ENCODE measurements around the gene CD177.
"Not testable (repeated sequence)": the region's sequence is repeated elsewhere in the genome, so short reads cannot be mapped to it uniquely, and the experiment has no call there.

Gene CD177

DNA sequence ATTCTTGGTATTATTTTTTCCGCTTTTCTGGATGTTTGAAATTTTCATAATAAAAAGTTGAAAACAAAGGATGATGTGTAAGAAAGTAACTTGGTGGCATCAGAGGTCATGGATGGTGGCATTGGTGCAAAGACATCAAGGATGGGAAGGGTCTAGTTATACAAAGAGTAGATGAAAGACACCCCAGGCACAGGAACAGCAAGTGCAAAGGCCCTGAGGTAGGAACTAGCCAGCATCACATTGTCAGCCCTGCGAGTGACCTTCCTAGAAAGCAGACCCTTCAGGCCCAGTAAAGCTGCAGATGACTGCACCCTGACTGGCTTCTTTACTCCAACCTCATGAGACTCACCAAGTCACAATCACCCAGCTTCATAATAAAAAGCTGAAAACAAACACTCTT lies 17.0 kb upstream of the CD177 start:
- DNase-seq: not testable (repeated sequence)

GRCh38 chr19:43337737-43338136 lies 15.7 kb upstream of the CD177 start:
- DNase-seq: no peak

DNA sequence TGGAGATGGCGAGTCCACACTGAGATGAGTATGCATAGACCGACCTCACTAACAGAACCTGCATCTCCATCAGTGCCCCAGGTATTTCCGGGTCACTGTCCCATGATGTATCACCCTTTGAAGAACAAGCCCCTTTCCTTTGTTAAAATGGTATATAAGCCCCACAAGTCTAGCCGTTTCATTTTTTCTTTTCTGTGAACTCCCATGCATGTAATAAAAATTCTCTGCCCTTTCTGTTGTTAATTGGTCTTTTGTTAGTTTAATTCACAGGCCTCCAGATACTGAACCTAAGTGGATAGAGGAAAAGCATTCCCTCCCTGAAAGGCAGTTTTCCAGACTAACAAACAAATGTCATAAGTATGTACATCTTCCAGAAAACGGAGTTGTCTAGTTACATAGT lies 15.0 kb upstream of the CD177 start:
- DNase-seq: no peak

DNA sequence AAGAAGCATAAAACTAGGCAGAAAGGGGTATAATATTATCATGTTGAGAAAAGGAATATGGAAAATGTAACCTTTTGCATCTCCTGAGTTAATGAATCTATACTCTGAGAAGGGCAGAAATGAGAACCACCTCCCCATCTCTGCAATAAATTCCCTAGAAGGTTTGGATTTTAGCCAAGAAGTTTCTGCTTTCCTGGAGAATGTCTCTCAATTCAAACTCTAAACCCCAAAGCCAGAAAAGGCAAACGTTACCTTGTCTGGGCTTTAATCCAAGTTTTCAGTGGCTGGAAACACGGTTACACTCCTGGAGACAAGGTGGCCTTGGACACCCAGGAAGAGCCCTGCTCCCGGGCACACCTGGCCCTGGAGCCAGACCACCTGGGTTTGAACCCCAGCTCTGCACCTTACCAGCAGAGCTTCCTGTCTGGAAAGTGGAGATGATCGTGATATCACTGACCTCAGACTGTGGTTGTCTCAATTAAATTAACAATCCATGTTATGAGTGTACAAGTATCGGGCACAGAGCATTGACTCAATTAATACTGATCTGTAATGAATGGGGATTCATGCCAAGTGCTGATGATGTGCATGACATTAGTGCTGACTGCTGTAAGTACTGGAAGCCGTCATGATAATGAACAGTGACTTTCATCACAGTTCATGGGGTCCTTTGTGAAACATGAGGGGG lies 14.1 kb upstream of the CD177 start:
- not testable (repeated sequence) for DNase-seq

GRCh38 chr19:43340101-43340500 lies 13.4 kb upstream of the CD177 start:
- DNase-seq: not testable (repeated sequence)

DNA sequence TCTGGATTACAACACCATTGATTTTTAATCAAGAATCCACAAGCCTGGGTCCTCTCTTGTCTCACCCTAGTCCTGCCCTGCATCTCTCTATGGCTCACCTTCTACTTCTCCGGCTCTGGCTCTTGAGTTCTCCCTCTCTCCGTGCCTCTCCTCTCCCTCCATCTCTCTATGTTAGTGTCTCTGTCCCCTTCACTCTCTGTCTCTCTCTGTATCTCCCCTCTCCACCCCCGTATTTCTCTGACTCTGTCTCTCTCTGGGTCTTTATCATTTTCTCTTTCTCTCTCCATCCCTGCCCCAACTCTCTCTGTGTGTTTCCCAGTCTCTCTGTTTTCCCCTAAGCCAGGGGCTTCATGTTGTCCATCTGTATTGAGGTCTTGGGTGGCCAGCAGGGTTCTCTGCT lies 12.4 kb upstream of the CD177 start:
- not testable (repeated sequence) for DNase-seq

DNA sequence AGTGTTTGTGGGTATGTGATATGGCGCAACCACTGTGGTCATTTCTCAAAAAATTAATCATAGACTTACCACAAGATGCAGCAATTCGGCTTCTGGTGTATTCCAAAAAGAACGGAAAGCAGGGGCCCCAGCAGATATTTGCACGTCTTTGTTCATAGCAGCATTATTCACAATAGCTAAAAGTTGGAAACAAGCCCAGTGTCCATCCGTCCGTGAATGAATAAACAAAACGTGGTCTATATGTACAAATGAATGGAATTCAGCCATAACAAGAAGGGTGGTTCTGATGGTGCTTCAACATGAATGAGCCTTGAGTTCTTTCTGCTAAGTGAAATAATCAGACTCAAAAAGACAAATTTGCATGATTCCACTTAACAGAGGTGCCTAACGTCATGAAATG lies 11.4 kb upstream of the CD177 start:
- DNase-seq: peak; percentile 76 to 81

- DNase-seq: not testable (repeated sequence)
Measured at GRCh38 chr19:43344347-43344925, 9.1 kb upstream of the CD177 start.

- DNase-seq: not testable (repeated sequence)
Measured at GRCh38 chr19:43349813-43350212, 3.7 kb upstream of the CD177 start.

GRCh38 chr19:43351998-43352746 lies 1.3 kb upstream of the CD177 start:
- DNase-seq: no peak

GRCh38 chr19:43354305-43354627 lies 780 bp downstream of the CD177 start:
- DNase-seq: no peak

DNA sequence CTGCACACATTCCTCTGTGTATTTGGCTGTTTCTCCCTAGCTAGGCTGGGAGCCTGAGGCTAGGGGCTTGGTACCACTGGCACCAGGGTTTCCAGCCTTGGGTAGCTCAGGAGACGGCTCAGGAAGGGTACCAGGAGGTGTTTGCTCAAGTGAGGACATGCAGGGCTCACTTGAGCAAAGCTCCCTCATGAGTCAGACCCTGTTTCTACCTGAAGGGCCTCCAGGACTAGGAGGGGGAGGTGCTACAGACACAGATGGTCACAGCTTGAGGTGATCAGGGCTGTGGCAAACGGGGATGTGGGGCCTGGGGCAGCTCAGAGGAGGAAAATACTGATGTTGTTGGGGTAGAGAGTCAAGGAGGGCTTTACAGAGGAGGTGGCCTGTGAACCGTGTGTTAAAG lies 3.3 kb downstream of the CD177 start:
- not testable (repeated sequence) for DNase-seq

DNA sequence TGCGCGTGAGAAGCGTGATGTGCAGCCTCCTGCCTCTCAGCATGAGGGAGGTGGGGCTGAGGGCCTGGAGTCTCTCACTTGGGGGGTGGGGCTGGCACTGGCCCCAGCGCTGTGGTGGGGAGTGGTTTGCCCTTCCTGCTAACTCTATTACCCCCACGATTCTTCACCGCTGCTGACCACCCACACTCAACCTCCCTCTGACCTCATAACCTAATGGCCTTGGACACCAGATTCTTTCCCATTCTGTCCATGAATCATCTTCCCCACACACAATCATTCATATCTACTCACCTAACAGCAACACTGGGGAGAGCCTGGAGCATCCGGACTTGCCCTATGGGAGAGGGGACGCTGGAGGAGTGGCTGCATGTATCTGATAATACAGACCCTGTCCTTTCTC lies 8.7 kb downstream of the CD177 start:
- no peak for DNase-seq

DNA sequence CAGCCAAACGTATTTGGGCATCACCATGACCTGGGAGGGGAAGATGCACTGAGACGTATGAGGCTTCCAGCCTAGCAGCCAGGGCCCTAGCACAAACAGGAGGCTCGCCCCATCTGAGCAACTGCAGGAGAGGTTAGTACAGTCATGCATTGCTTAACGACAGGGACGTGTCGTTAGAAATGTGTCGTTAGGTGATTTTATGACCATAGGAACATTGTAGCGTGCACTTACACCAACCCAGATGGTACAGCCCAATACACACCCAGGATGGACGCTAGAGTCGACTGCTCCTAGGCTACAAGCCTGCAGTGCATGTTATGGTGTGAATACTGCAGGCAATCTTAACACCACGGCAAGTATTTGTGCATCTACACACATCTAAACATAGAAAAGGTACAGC lies 9.3 kb downstream of the CD177 start:
- no peak for DNase-seq

DNA sequence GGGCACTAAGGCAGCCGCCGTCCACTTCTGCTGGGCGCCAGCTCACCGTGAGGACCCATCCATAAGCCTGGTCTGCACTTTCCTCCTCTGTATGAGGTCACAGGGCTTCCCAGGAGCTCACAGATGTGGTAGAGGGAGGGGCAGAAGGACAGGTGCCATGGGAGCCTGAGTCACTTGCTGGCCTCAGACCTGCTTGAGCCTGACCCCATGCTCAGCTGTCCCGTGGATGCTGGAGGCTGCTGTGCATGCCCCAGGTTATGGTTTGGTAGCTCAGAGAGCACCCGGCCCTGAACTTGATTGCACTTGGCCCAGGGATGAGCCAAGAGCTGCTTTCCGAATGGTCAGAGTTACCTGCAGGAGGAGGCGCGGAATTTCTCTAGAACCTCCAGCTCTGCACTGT lies 12.2 kb downstream of the CD177 start:
- not testable (repeated sequence) for DNase-seq

DNA sequence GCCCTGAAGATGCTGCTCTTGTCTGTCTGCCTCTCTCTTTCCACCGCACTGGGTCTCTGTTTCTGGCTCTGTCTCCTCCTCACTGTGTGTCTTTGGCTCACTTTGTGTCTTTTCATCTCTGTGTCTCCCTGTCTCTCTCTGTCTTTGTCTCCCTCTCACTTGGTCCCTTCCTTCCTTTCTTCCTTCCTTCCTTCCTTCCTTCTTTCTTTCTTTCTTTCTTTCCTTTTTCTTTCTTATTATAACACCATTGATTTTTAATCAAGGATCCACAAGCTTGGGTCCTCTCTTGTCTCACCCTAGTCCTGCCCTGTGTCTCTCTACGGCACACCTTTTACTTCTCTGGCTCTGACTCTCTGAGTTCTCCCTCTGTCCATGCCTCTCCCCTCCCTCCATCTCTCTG lies 14.3 kb downstream of the CD177 start:
- DNase-seq: no peak

GRCh38 chr19:43368897-43369296 lies 15.4 kb downstream of the CD177 start:
- peak in 1 of 2 experiments; percentile 46 for DNase-seq

GRCh38 chr19:43371909-43372308 lies 18.4 kb downstream of the CD177 start:
- DNase-seq: no peak

DNA sequence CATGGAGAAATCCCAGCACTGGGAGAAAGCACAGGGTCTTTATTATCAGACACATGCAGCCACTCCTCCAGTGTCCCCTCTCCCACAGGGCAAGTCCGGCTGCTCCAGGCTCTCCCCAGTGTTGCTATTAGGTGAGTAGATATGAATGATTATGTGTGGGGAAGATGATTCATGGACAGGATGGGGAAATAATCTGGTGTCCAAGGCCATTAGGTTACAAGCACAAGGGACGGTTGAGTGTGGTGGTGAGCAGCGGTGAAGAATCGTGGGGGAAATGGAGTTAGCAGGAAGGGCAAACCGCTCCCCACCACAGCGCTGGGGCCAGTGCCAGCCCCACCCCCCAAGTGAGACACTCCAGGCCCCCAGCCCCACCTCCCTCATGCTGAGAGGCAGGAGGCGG lies 19.0 kb downstream of the CD177 start:
- no peak for DNase-seq

DNA sequence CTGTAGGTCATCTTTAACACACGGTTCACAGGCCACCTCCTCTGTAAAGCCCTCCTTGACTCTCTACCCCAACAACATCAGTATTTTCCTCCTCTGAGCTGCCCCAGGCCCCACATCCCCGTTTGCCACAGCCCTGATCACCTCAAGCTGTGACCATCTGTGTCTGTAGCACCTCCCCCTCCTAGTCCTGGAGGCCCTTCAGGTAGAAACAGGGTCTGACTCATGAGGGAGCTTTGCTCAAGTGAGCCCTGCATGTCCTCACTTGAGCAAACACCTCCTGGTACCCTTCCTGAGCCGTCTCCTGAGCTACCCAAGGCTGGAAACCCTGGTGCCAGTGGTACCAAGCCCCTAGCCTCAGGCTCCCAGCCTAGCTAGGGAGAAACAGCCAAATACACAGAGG lies 24.1 kb downstream of the CD177 start:
- DNase-seq: not testable (repeated sequence)

GRCh38 chr19:43380008-43380407 lies 26.5 kb downstream of the CD177 start:
- no peak for DNase-seq

DNA sequence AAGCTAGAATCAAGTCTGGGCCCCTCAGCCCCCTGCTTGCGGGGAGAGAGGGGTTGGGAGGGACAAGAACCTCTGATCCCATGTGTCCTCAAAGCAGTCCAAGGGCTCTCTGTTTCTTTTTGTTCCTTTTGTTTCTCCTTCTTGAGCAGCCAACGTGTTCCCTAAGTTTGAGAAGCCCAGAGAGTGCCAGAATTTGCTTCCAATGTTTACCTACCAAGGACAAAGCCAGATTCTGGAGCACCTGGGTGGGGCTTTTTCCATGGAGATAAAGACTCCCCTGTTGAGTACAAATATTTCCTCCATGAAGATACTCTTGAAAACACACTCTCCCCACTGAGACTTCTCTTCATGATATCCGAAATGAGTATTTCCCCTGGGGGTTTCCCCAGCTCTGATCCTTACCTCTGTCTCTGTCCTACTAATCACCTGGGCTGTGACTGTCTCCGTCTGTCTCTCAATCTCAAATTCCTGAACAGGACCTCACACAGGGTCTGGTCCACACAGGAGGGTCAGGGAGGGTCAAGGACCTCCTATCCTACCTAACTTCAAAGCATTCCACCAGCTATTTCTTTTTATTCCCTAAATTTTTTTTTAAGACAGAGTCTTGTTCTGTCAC lies 27.4 kb downstream of the CD177 start:
- no peak for DNase-seq

GRCh38 chr19:43382586-43383216 lies 29.2 kb downstream of the CD177 start:
- DNase-seq: not testable (repeated sequence)

Measured in SHP77 (cell line).